Ascending aorta (tissue), 2 donors: ENCODE results near the gene UAP1L1. TPM values are rescaled to one million over a fixed set of nuclear protein-coding genes. Genes with fewer than 3 reads are reported as not detected.

Experiments used
- DNase-seq, 2 donors: peaks; one replicate each; pipeline ENCODE4 v3.0.0-alpha.2; 2019; ENCODE audit warnings: low spot score in 2 of 2
- H3K27ac ChIP-seq, 2 donors: fragments of 200-600 bp; sonication (generic); one replicate each; pipeline ENCODE4 v1.5.1; 2016 to 2017; ENCODE audit warnings: mild to moderate bottlenecking in 1 of 2
- H3K27me3 ChIP-seq: fragments of 200-600 bp; sonication (generic); one replicate; pipeline ENCODE4 v1.5.1; 2017
- H3K36me3 ChIP-seq, 2 donors: fragments of 200-600 bp; sonication (generic); one replicate each; pipeline ENCODE4 v1.5.1; 2016
- H3K4me1 ChIP-seq, 2 donors: fragments of 200-600 bp; sonication (generic); one replicate each; pipeline ENCODE4 v1.5.1; 2016 to 2017; ENCODE audit warnings: mild to moderate bottlenecking in 1 of 2
- H3K4me3 ChIP-seq, 2 donors: fragments of 200-600 bp; sonication (generic); one replicate each; pipeline ENCODE4 v1.5.1; 2016 to 2017; ENCODE audit warnings: mild to moderate bottlenecking in 1 of 2
- H3K9me3 ChIP-seq, 2 donors: fragments of 200-600 bp; sonication (generic); one replicate each; pipeline ENCODE4 v1.5.1; 2016
- intact Hi-C: fragments of 100-400 bp; cut with DNase I; formaldehyde crosslinking; loops from one replicate; pipeline ENCODE4 v1.15.1; 2023
- total RNA-seq: library from RNA; depleted of rRNA; stranded (reverse); fragments of >200 nt; gene quantifications from one replicate; pipeline ENCODE4 v1.1.0, GENCODE V29; 2016
- TF ChIP-seq, protein P1 (sequence below), 3 experiments: fragments of 200-600 bp in 2 of 3; fragments of 450-650 bp in 1 of 3; sonication (generic) in 2 of 3; IDR thresholded peaks; one replicate each; pipeline ENCODE4 v1.5.1; 2016 to 2019; ENCODE audit warnings: antibody characterized with exemption in 3 of 3, mild to moderate bottlenecking in 1 of 3, moderate library complexity in 1 of 3

UAP1L1 gene
- total RNA-seq, 1 donor from 2014 or later: 17.1 TPM

DNA sequence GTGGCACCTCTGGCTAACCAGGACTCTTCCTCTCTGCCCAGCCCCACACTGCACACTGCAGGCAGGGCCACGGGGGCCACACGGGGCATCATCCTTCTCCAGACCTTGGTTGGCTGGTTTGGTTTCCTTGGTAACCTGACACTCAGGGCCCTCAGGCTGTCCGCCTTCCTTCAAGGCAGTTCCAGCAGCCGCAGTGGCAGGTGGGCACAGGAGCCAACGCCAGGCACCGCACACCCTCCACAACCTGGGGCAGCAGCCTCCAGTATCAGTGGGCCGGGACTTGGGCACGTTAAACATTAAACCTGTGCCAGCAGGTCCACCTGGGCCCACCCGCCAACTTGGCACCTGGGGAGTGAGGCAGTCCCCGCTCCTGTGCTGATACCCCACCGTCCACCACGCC is 33.3 kb upstream of the UAP1L1 start:
- no peak for DNase-seq
- intact Hi-C loops: no loop called here
- peak overlapping the region in 1 of 2 donors; percentile 53 for H3K27ac ChIP-seq

DNA sequence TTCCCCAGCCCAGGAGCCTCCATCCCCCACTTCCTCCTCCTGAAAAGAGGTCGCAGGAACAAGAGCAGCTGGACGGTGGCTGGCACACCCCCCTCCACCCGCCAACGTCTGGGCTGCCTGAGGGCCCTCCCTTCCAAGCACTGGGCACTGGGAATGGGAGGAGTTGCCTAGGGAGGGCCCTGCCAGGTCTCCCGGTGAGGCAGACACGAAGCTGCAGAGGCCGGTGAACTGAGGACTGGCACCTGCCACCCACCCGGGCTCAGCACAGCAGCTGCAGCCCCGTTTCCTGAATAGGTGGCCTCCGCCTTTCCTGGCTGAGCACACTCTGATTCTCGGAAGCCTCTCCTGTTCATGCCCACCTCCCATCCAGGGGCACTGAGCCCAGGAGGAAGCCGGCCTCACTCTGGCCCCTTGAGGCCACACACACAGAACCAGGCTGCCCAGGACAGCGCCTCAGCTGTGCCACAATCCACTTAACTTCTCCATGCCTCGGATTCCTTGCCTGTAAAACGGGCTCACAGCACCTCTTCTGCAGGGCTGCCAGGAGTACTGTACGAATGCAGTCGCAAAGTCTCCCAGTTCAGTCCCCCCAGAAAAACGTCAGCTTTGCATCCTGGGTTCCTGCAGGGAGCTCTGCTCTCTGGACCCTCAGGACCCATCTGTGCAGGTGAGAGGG is 32.7 kb upstream of the UAP1L1 start:
- Histone ChIP-seq H3K27ac (no peak overlapping the region), H3K4me1 (peaks cover 5 to 20% of the 10 kb centered on the region in 2 donors), H3K27me3 (peaks cover 17% of the 10 kb centered on the region), H3K4me3 (peak overlapping the region; percentile 72 to 81), H3K36me3 (peaks cover 11 to 16% of the 10 kb centered on the region in 2 donors), H3K9me3 (no peaks in the 10 kb centered on the region)
- no peak for DNase-seq
- TF ChIP-seq, protein P1, sequence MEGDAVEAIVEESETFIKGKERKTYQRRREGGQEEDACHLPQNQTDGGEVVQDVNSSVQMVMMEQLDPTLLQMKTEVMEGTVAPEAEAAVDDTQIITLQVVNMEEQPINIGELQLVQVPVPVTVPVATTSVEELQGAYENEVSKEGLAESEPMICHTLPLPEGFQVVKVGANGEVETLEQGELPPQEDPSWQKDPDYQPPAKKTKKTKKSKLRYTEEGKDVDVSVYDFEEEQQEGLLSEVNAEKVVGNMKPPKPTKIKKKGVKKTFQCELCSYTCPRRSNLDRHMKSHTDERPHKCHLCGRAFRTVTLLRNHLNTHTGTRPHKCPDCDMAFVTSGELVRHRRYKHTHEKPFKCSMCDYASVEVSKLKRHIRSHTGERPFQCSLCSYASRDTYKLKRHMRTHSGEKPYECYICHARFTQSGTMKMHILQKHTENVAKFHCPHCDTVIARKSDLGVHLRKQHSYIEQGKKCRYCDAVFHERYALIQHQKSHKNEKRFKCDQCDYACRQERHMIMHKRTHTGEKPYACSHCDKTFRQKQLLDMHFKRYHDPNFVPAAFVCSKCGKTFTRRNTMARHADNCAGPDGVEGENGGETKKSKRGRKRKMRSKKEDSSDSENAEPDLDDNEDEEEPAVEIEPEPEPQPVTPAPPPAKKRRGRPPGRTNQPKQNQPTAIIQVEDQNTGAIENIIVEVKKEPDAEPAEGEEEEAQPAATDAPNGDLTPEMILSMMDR (IDR thresholded peaks at IDR 0.05): no peak
- intact Hi-C loops: no loop called here

More for the DNA sequence above, 33.3 kb upstream of the UAP1L1 start:
- H3K9me3 ChIP-seq: no peaks in the 10 kb centered on the region
- H3K4me3 ChIP-seq: peak overlapping the region in 1 of 2 donors; percentile 72
- H3K36me3 ChIP-seq: peaks cover 17 to 22% of the 10 kb centered on the region in 2 donors
- H3K4me1 ChIP-seq: peaks cover 5 to 20% of the 10 kb centered on the region in 2 donors
- TF ChIP-seq, protein P1 (IDR thresholded peaks at IDR 0.05): no peak
- peaks cover 11% of the 10 kb centered on the region for H3K27me3 ChIP-seq

DNA sequence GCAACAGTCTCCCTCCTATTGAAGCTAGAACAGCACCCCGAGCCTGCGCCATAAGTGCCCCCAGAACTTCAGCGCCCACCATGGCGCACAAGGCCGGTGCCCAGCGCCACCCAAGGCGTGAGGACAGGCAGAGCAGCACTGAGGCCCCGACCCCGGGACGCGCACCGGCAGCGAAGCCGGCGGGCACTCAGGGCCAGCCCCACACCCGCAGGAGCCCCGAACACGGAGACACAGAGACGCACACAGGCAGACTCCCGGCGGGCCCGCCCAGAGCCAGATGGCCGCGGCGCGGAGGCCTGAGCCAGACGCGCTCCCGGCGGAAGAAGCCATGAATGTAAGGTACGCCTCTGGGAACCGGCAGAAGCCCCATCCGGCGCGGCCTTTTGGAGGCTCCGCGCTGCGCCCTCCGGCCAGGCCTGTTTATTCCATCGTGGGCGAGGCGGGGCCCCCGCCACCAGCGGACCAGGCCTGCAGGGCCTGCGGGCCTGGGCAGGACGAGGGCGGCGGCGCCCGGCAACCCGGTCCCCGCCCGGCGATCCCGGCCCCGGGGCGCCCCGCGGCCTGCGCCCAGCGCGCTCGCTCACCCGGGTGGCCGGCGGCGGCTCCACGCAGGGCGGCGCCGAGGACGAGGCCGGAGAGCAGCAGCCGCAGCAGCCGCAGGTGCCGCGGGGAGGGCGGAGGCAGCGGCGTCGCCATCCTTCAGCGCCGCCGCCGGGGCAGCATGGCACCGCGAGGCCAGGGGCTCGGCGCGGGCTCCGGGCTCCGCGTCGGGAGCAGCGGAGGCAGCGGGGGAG is 31.8 kb upstream of the UAP1L1 start:
- Histone ChIP-seq H3K36me3 (peaks cover 3 to 8% of the 10 kb centered on the region in 2 donors), H3K9me3 (no peaks in the 10 kb centered on the region), H3K27me3 (peaks cover 18% of the 10 kb centered on the region), H3K4me3 (peak overlapping the region; percentile 72 to 81), H3K27ac (peak overlapping the region; percentile 29 to 49), H3K4me1 (peaks cover 5 to 20% of the 10 kb centered on the region in 2 donors)
- TF ChIP-seq, protein P1 (IDR thresholded peaks at IDR 0.05): no peak
- DNase-seq: no peak
- intact Hi-C loops: loop anchor here (2.0 kb wide), 1 partner anchor 19 kb away; no protein-coding TSS in a partner anchor

DNA sequence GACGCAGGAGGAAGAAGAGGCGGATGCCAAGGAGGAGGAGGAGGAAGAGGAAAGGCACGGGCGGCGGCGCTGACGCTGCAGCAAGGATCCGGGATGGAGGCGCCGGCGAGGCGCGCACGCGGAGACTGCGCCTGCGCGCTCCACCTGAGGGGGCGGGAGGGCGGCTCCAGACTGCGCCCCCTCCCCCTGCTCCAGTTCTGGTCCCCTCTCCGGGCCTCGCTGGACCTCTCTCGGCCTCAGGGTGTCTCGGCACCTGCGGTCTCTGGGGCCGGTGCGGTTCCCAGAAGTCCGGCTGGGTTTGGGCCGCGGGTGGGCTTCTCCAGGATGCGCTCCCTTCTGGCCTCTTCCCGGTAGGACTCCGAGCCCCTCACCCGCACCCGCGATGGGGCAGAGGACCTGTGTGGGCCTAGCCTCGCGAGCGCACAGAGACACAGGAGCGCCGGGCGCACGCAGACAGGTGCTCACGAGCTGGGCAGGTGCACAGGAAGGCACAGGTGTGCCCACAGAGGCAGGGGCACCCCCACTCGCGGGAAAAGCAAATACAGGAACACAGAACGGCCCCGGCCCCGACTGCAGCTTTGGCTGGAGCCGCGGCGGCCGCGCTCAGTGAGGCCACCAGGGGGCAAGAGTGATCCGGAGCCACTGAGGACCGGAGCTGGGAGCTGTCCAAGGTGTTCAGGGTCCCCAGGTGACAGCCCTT is 31.1 kb upstream of the UAP1L1 start, which contains the start of gene NPDC1:
NPDC1 (minus strand) TSS at position 90 of the 700 bp plus-strand sequence. CDS start 188 bp downstream, outside the sequence.
- TF ChIP-seq, protein P1 (IDR thresholded peaks at IDR 0.05): peak; percentile 75 to 83 (median 78)
- peaks cover 0 to 3% of the 10 kb centered on the region in 2 donors for H3K36me3 ChIP-seq
- no peaks in the 10 kb centered on the region for H3K9me3 ChIP-seq
- peak within 1 kb of the TSS; percentile 29 to 49 for H3K27ac ChIP-seq
- peak within 1 kb of the TSS; percentile 72 to 81 for H3K4me3 ChIP-seq
- DNase-seq: peak in 1 of 2 donors; percentile 87
- intact Hi-C loops: loop anchor here (2.0 kb wide), 1 partner anchor 19 kb away; no protein-coding TSS in a partner anchor
- peaks cover 5 to 20% of the 10 kb centered on the region in 2 donors for H3K4me1 ChIP-seq
- peaks cover 18% of the 10 kb centered on the region for H3K27me3 ChIP-seq
